NCI-H748 (cell line): ENCODE measurements around the gene ATIC.

Source experiments
- DNase-seq: peaks from one replicate; lab custom pipeline; 2025; ENCODE audit not compliant: unreplicated experiment; lab: John Stamatoyannopoulos, UW

Gene ATIC

DNA sequence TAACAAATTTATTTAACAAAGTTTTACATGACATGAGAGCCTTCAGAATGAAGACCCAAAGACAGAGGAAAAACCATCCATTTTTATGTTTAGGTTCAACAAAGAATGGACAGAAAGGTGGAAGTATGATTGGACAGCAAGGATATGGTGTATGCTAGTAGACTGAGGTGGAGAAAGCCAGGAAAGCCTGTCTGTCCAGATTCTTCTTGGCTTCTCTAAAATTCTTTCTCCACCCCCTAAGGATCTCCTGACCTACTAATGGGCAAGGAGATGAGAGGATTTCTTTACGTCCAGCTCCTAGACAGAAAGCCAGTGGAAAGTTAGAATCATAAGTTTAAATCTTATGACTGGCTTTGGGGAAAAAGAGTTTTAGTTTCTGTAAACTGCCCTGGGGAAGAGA, 3.0 kb downstream of the ATIC start:
- DNase-seq = no peak

DNA sequence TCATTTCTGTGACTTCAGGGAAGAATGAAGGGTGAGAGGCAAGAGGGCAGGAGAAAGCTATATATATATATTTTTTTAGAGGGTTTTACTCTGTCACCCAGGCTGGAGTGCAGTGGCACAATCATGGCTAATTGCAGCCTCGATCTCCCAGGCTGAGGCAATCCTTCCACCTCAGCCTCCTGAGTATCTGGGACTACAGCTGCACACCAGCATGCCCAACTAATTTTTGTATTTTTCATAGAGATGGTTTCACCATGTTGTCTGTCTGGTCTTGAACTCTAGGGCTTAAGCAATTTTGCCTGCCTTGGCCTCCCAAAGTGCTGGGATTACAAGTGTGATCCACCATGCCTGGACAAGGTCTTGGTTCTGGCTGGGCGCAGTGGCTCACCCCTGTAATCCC, 3.4 kb downstream of the ATIC start:
- DNase-seq = no peak

GRCh38 chr2:215316336-215316735, 4.5 kb downstream of the ATIC start:
- no peak for DNase-seq

DNA sequence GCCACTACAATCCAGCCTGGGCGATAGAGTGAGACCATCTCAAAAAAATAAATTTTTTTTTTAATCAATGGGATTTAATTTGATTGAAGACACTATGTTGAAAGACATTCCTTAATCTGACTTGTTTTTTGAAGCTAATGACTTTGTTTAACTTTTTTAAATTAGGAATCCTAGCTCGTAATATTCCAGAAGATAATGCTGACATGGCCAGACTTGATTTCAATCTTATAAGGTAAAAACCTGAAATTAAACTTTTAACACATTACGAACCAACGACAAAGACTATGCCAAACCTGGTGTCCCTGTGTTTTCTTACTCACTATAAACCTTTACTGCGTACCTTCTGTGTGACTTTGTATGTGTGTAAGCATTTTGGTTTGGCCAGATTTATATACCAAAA, 7.6 kb downstream of the ATIC start:
- DNase-seq = no peak

GRCh38 chr2:215320102-215320501, 8.2 kb downstream of the ATIC start:
- DNase-seq = no peak

DNA sequence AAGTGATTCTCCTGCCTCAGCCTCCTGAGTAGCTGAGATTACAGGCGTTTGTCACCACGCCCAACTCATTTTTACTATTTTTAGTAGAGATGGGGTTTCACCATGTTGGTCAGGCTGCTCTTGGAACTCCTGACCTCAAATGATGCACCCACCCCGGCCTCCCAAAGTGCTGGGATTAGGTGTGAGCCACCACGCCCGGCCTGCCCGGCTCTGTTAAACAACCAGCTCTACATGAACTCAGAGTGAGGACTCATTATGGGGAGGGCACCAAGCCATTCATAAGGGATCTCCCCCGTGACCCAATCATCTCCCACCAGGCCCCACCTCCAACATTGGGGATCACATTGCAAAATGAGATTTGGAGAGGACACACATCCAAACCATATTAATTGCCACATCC, 8.8 kb downstream of the ATIC start:
- DNase-seq = no peak

GRCh38 chr2:215324811-215325210, 13.0 kb downstream of the ATIC start:
- peak; percentile 55 for DNase-seq

GRCh38 chr2:215328066-215328465, 16.2 kb downstream of the ATIC start:
- no peak for DNase-seq

- DNase-seq = no peak
These were observed 21.2 kb downstream of the ATIC start for GRCh38 chr2:215332872-215333595.

DNA sequence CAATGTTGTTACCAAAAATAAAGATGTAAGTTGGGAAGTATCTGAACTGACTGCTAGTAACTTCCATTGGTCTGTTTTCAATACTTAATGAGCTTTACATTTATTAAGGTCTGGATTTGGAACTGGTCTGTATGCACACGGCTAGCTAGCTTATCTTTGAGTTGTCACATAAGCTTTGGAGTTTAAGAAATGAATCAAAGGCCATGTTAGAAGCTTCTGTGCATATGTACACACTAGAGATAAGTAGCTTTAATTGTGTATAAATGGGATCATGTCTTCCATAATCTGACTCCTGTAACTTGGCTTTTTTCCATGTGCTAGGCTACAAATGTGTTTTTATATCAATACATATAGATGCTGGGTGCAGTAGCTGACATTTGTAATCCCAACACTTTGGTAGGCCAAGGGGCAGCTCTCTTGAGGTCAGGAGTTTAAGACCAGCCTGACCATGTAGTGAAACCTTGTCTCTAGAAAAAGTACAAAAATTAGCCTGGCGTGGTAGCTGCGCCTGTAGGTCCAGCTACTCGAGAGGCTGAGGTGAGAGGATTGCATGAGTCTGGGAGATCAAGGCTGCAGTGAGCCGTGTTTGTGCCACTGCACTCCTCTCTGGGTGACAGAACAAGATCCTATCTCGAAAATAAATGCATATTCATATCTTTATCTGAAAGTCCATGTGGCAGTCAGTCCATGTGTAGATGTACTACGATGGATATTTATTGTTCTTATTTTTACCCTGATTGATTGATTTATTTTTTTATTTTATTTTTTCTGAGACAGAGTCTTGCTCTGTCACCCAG, 27.2 kb downstream of the ATIC start:
- DNase-seq = no peak

- no peak for DNase-seq
These were observed 36.0 kb downstream of the ATIC start for GRCh38 chr2:215347878-215348277.

DNA sequence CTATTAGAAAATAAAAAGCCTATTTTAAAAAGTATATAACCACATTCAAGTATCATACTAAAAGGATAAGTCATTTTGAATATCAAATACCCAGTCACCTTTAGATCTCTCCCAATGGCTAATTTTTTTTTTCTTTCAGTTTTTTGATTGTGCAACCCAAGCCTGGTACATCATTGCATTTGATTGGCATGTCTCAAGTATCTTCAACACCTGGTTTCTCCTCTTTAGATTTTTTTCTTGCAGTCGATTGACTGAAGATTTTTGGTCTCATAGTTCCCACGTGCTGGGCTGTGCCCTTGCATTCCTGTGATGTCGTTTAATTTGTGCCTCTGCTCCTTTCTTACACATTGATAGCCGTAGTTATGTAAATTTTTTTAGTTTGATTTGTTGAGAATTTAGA, 40.7 kb downstream of the ATIC start:
- no peak for DNase-seq

DNA sequence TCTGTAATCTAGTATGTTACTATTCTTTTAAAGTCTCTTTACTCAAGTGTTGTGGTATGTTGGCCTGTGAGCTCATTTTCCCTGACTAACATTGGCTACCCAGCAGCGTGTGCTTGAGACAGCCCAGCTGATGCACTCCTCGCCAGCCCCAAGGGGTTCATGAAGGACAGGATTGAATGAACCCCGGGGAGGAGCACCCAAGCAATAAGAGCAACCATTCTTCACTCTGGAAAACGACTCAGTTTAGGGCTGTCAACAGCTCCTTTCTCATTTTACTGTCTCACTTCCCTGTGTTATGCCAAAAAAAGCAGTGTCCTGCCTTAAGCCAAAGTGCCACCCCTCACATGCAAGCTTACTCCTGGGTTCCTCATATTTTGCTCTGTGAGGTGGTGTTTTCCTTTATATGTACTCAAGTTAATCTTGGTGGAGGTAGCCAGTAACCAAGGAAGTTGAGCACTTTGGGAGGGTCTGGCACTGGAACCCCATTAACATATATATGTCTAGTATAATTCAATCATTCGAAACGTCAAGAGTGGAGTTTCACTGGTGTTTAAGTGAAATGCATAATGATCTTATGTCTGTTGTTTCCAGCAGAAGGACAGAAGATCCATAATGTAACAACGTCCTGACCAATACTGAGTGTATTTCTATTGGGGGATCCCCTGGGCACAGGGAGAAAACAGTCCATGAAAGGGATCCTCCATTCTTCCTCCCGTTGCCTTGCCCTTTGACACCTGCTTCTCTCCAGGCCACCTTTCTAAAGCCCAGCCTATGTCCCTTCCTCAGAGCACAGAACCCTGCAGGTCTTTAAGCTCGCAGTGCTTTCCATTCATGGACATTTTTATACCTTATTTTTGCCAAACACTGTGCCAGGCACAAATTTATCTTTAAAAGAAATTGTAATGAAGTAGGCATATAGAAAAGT, 43.2 kb downstream of the ATIC start:
- no peak for DNase-seq

DNA sequence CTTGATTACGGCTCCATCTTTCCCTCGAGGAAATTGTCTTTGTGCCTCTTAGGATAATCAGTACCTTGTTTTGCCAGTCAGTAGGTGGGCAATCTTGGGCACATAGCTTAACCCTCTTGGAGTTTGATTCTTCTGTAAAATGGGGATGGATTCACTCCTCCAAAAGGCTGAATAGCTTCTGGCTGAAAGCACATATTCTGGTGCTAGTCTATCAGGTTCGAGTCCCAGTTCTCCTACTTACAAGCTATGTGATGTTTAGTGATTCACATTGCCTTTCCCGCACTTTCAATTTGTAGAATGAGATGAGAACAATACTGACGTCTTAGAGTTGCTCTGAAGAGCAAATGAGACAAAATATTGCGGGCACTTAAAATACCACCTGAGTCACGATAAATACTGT, 43.9 kb downstream of the ATIC start:
- DNase-seq = no peak

DNA sequence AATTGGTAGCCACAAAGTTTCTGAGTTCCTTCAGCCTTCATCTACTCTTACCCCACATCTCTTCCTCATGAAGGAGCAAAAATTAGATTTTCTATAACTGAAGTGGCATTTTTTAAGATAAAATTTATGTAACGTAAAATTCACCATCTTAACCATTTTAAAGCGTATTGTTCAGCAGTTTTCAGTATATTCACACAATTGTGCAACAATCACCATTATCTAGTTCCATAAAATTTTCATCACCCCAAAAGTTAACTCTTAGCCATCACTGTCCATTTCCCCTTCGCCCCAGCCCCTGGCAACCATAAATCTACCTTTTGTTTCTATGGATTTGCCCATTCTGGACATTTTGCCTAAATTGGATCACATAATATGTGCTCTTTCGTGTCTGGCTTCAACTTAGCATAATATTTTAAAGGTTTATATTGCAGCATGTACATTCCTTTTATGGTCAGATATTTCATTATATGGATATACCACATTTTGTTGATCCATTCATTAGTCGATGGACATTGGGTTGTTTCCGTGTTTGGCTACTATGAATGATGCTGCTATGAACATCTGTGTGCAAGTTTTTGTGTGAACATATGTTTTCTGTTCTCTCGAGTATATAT, 44.6 kb downstream of the ATIC start:
- DNase-seq = no peak

GRCh38 chr2:215356948-215357461, 45.1 kb downstream of the ATIC start:
- DNase-seq = no peak

DNA sequence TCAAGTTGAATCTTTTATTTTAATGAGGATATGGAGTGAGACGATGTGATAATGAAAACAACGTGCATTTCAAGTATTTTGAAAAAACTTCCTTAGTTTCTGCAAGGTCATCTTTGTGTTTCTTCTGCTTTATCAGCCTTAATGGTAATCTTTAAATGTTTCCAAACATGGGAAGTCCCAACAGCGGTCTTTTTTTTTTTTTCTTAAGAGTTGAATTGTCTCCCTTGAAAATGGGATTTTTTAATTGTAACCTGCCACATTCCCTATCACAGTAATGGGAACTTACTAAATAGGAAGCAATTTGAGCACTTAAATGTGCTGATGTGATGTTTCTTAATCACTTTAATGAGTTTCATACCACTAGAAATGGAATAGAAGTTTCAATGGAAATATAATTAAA, 45.8 kb downstream of the ATIC start:
- no peak for DNase-seq

GRCh38 chr2:215358312-215358845, 46.5 kb downstream of the ATIC start:
- no peak for DNase-seq

DNA sequence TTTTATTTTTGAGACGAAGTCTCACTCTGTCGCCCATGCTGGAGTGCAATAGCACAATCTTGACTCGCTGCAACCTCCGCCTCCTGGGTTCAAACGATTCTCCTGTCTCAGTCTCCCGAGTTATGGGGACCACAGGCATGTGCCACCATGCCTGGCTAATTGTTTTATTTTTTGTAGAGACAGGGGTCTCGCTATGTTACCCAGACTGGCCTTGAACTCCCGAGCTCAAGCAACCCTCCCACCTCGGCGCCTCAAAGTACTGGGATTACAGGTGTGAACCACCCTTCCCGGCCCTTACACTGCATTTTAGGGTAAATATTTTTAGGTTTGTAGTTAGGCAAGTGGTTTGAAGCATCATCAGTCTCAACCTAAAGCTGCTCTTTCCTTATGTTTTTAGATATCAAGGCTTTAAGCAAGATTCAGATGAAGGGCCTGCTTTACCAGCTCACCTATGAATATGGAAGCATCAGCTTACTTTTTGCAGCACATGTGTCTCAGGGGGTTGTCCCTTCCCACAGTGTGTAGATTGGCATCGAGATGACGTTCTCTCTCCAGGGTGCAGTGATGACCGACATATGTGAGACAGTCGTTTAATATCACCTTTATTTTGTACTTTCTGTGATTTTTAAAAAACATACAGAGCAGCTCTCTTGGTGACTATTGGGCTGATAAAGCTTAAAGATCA, 47.2 kb downstream of the ATIC start:
- DNase-seq = no peak

GRCh38 chr2:215359576-215359922, 47.7 kb downstream of the ATIC start:
- no peak for DNase-seq
